Astrocyte (in vitro differentiated cells and primary cell): ENCODE results near the gene NOL4L.

Source experiments
- EZH2 ChIP-seq: IDR thresholded peaks from 2 replicates; pipeline ENCODE4 v1.6.1; 2012; ENCODE audit warnings: mild to moderate bottlenecking, low read length, inconsistent platforms; ENCODE audit not compliant: insufficient read depth
- TF ChIP-seq, protein P1 (sequence below): IDR thresholded peaks from 2 replicates; pipeline ENCODE4 v1.5.1; 2011; ENCODE audit warnings: low read depth, mild to moderate bottlenecking, inconsistent platforms, low read length, moderate library complexity; ENCODE audit not compliant: insufficient read depth

GRCh38 chr20:32454164-32455145 lies 130.7 kb downstream of the NOL4L start:
- TF ChIP-seq, protein P1, sequence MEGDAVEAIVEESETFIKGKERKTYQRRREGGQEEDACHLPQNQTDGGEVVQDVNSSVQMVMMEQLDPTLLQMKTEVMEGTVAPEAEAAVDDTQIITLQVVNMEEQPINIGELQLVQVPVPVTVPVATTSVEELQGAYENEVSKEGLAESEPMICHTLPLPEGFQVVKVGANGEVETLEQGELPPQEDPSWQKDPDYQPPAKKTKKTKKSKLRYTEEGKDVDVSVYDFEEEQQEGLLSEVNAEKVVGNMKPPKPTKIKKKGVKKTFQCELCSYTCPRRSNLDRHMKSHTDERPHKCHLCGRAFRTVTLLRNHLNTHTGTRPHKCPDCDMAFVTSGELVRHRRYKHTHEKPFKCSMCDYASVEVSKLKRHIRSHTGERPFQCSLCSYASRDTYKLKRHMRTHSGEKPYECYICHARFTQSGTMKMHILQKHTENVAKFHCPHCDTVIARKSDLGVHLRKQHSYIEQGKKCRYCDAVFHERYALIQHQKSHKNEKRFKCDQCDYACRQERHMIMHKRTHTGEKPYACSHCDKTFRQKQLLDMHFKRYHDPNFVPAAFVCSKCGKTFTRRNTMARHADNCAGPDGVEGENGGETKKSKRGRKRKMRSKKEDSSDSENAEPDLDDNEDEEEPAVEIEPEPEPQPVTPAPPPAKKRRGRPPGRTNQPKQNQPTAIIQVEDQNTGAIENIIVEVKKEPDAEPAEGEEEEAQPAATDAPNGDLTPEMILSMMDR, result no peak
- no peak for TF ChIP-seq EZH2
